ENCODE results near the gene LYPD5.

DNA sequence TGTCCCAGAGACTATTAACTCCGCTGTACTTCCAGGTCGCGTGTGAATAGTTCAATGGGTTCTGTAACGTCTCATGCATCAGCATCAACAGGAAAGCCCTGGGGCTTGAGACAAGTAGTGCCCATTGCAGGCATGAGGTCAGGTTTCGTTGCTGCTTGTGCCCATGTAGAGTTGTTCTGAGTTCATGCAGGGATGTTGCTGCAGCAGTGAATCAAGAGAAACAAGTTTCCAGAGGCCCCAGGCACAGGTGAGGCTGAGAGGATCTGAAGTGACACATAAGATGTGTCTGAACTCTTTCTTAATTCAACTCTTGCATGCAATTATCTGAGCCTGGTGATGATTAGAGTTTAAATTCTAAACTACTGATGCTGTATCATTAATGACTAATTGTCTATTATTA lies 16.3 kb upstream of the LYPD5 start:
- TF ChIP-seq, protein P1, sequence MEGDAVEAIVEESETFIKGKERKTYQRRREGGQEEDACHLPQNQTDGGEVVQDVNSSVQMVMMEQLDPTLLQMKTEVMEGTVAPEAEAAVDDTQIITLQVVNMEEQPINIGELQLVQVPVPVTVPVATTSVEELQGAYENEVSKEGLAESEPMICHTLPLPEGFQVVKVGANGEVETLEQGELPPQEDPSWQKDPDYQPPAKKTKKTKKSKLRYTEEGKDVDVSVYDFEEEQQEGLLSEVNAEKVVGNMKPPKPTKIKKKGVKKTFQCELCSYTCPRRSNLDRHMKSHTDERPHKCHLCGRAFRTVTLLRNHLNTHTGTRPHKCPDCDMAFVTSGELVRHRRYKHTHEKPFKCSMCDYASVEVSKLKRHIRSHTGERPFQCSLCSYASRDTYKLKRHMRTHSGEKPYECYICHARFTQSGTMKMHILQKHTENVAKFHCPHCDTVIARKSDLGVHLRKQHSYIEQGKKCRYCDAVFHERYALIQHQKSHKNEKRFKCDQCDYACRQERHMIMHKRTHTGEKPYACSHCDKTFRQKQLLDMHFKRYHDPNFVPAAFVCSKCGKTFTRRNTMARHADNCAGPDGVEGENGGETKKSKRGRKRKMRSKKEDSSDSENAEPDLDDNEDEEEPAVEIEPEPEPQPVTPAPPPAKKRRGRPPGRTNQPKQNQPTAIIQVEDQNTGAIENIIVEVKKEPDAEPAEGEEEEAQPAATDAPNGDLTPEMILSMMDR (conservative IDR thresholded peaks at IDR 0.05): no peak
- no peak for TF ChIP-seq EZH2 (IDR thresholded peaks at IDR 0.05; ENCODE audit: low read depth)
